Stomach (tissue), 4 donors: ENCODE results near the gene SHANK1.
A peak's percentile ranks its signal among the peaks of the same experiment; 100 is the strongest.

Experiments
- CTCF ChIP-seq, 7 experiments: fragments of 450-650 bp in 4 of 7; fragments of 200-600 bp in 3 of 7; sonication (generic) in 3 of 7; IDR thresholded peaks; one replicate each; pipeline ENCODE4 v1.5.1; 2016 to 2019; ENCODE audit warnings: antibody characterized with exemption in 7 of 7, control low read depth in 2 of 7, mild to moderate bottlenecking in 1 of 7
- EP300 ChIP-seq: sonication (generic); formaldehyde crosslinking; IDR thresholded peaks from one replicate; pipeline ENCODE4 v1.6.1; 2017; ENCODE audit warnings: antibody characterized with exemption
- POLR2A ChIP-seq, 4 donors: fragments of 450-650 bp; IDR thresholded peaks; one replicate each; pipeline ENCODE4 v1.6.1; 2016; ENCODE audit warnings: antibody characterized with exemption in 4 of 4, control low read depth in 2 of 4, mild to moderate bottlenecking in 1 of 4, moderate library complexity in 1 of 4

- TF ChIP-seq CTCF (IDR thresholded peaks at IDR 0.05) (peak in 5 of 7 experiments; percentile 17 to 74 (median 59)), POLR2A (IDR thresholded peaks at IDR 0.05) (no peak), EP300 (no peak)
Observed at GRCh38 chr19:50724522-50725217, 5.1 kb upstream of the SHANK1 start.
